Stimulated activated CD4-positive, alpha-beta T cell treated with anti-CD3 and anti-CD28 coated beads, Interleukin-15, amount 100 ng/mL, for 1 hour (primary cell): ENCODE results near the gene BCO2.

Source experiments
- DNase-seq, 2 donors: peaks; one replicate each; pipeline ENCODE4 v3.0.0-alpha.2; 2020; ENCODE audit warnings: low read depth in 1 of 2, low spot score in 1 of 2

BCO2 gene

GRCh38 chr11:112212710-112213109 is 37.4 kb downstream of the BCO2 start:
- DNase-seq = no peak

GRCh38 chr11:112213753-112214152 is 38.4 kb downstream of the BCO2 start:
- no peak for DNase-seq

- no peak for DNase-seq
Measured at GRCh38 chr11:112215621-112216020, 40.3 kb downstream of the BCO2 start.

- no peak for DNase-seq
Measured at GRCh38 chr11:112216561-112217105, 41.3 kb downstream of the BCO2 start.

- DNase-seq = no peak
Measured at GRCh38 chr11:112219476-112220232, 44.3 kb downstream of the BCO2 start.

GRCh38 chr11:112221274-112221835 is 46.0 kb downstream of the BCO2 start:
- no peak for DNase-seq

GRCh38 chr11:112222303-112222702 is 47.0 kb downstream of the BCO2 start:
- no peak for DNase-seq

- DNase-seq = no peak
Measured at GRCh38 chr11:112223121-112223520, 47.8 kb downstream of the BCO2 start.

GRCh38 chr11:112223754-112224532 is 48.6 kb downstream of the BCO2 start:
- DNase-seq = no peak

- no peak for DNase-seq
Measured at GRCh38 chr11:112225753-112226061, 50.4 kb downstream of the BCO2 start.

- DNase-seq = peak; percentile 64 to 71
Measured at GRCh38 chr11:112226062-112226830, 50.9 kb downstream of the BCO2 start, which contains the start of gene PTS. PTS (plus strand) TSS chr11:112226428; CDS start chr11:112226444, 16 bp downstream.

- DNase-seq = no peak
Measured at GRCh38 chr11:112226831-112227401, 51.6 kb downstream of the BCO2 start.

GRCh38 chr11:112227471-112227870 is 52.2 kb downstream of the BCO2 start:
- DNase-seq = no peak

GRCh38 chr11:112228706-112229105 is 53.4 kb downstream of the BCO2 start:
- DNase-seq = no peak

GRCh38 chr11:112229159-112229558 is 53.8 kb downstream of the BCO2 start:
- DNase-seq = no peak

GRCh38 chr11:112229746-112230433 is 54.6 kb downstream of the BCO2 start:
- no peak for DNase-seq

GRCh38 chr11:112231952-112232351 is 56.6 kb downstream of the BCO2 start:
- DNase-seq = no peak

GRCh38 chr11:112235750-112236390 is 60.6 kb downstream of the BCO2 start:
- no peak for DNase-seq

GRCh38 chr11:112237451-112237850 is 62.1 kb downstream of the BCO2 start:
- no peak for DNase-seq

- DNase-seq = no peak
Measured at GRCh38 chr11:112238041-112238440, 62.7 kb downstream of the BCO2 start.
